K562 (cell line): ENCODE measurements around the gene CNNM2. TPM values are rescaled to one million over a fixed set of nuclear protein-coding genes. Genes with fewer than 3 reads are reported as not detected.
A peak's percentile ranks its signal among the peaks of the same experiment; 100 is the strongest.

ENCODE experiments used
- ESRRA ChIP-seq: fragments of 450-650 bp; IDR thresholded peaks from 2 replicates; pipeline ENCODE4 v1.6.1; 2014; ENCODE audit warnings: low read depth, mild to moderate bottlenecking, moderate library complexity, borderline replicate concordance
- FOXK1 ChIP-seq: sonication (generic); formaldehyde crosslinking; IDR thresholded peaks from 2 replicates; pipeline ENCODE4 v1.8.0; 2022; ENCODE audit warnings: missing genetic modification reagents, mild to moderate bottlenecking, borderline replicate concordance
- RAD21 ChIP-seq, 2 experiments: fragments of 250-450 bp in 1 of 2; fragments of 450-650 bp in 1 of 2; sonication (Bioruptor Pico) in 1 of 2; formaldehyde crosslinking in 1 of 2; IDR thresholded peaks in 1 of 2; conservative IDR thresholded peaks in 1 of 2; 2 replicates each; pipeline versions ENCODE4 v1.4.0 to v1.8.0; 2020 to 2022; ENCODE audit warnings: mild to moderate bottlenecking in 2 of 2, moderate library complexity in 1 of 2
- REST ChIP-seq, 2 experiments: fragments of 450-650 bp; formaldehyde crosslinking in 1 of 2; IDR thresholded peaks; 2 replicates each; pipeline versions ENCODE4 v1.4.0 to v1.6.1; 2014 to 2020; ENCODE audit warnings: mild to moderate bottlenecking in 2 of 2, borderline replicate concordance in 1 of 2, low read depth in 1 of 2
- THRA ChIP-seq: fragments of 450-650 bp; IDR thresholded peaks from 2 replicates; pipeline ENCODE4 v1.6.1; 2017; ENCODE audit warnings: mild to moderate bottlenecking, moderate library complexity
- polyA plus RNA-seq, 8 experiments: library from polyadenylated mRNA; depleted of rRNA in 4 of 8; stranded (reverse) in 5 of 8; unstranded in 3 of 8; fragments of >200 nt; fragmentation: Nextera tagmentation in 2 of 8; fragmentation: Illumina TruSeq in 1 of 8; extraction: Ambion mirVana in 2 of 8; extraction: Trizol in 1 of 8; gene quantifications; 2 replicates each; pipeline versions ENCODE4 v1.2.1 to v1.2.3, GENCODE V29; 2011 to 2014; ENCODE audit warnings: inconsistent platforms in 1 of 8, missing spikeins in 1 of 8
- total RNA-seq, 7 experiments: library from RNA; depleted of rRNA in 6 of 7; stranded (reverse); fragments of >200 nt in 6 of 7; fragmentation: Illumina TruSeq in 2 of 7; extraction: Trizol in 2 of 7; gene quantifications; 2 replicates each; pipeline versions ENCODE4 v1.2.1 to v1.2.3, GENCODE V29; 2011 to 2021; ENCODE audit warnings: low replicate concordance in 1 of 7
- TF ChIP-seq, protein P1 (sequence below): fragments of 450-650 bp; formaldehyde crosslinking; IDR thresholded peaks from 2 replicates; pipeline ENCODE4 v1.4.0; 2020; ENCODE audit warnings: mild to moderate bottlenecking, moderate library complexity
- TF ChIP-seq, protein P2 (sequence below), 3 experiments: IDR thresholded peaks in 2 of 3; conservative IDR thresholded peaks in 1 of 3; 2 replicates each; pipeline ENCODE4 v1.5.1; 2011 to 2012; ENCODE audit warnings: low read length in 3 of 3, mild to moderate bottlenecking in 3 of 3, control low read depth in 2 of 3, improper control_type of control experiment in 1 of 3, inconsistent platforms in 1 of 3, low read depth in 1 of 3, mixed read lengths in 1 of 3, moderate library complexity in 1 of 3; ENCODE audit not compliant: insufficient read depth in 2 of 3

Gene CNNM2
- total and polyA plus RNA-seq, 9 of the 15 experiments (the other 6 are each of a cell fraction or from before 2014, with no cell fraction given) = 0.21 to 5.0 (median 1.3) TPM

DNA sequence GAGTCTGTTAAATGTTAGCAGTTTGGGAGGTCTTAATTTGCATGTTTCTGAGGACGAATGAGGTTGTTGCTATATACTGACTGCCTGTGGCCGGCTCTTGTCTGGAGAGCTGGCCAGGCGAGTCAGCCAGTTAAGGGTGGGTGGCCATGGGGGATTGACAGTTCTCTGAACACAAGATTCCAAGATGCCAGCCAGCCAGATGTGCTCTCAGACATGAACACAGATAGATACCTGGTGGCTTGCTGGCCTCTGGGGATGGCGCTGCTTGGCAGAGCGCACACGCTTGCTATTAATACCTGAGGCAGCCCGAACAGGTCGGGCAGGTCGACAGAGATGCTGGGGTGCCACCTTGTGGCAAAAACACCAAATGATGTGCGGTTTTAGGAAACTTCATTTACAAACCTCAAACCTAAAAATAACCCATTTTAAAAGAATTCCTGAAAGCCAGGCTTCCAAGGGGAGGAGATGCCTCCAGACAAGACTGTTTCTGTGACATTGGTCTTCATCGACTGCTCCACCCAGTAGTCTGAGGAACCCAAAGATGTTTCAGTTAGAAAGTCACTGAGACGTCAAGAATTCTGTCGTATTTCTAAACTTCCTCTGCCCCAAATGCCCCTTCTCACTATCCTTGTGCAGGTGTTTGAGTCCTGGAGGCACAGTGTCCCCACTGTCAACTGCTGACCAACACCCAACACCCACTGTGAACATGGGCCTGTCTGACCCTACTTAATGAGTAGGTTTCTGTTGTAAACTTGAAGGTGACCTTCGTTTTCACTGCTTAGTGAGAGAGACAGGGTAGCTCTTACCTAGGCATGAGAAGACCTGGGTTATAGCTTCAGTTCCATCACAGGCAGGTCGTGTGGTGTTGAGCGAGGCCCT, 151.6 kb downstream of the CNNM2 start (continued):
- peak; percentile 48; the same call in 1 of the 2 replicates for TF ChIP-seq ESRRA
- TF ChIP-seq, protein P1, sequence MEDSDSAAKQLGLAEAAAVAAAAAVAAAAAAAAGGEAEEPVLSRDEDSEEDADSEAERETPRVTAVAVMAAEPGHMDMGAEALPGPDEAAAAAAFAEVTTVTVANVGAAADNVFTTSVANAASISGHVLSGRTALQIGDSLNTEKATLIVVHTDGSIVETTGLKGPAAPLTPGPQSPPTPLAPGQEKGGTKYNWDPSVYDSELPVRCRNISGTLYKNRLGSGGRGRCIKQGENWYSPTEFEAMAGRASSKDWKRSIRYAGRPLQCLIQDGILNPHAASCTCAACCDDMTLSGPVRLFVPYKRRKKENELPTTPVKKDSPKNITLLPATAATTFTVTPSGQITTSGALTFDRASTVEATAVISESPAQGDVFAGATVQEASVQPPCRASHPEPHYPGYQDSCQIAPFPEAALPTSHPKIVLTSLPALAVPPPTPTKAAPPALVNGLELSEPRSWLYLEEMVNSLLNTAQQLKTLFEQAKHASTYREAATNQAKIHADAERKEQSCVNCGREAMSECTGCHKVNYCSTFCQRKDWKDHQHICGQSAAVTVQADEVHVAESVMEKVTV = peak; percentile 71; the same call in 1 of the 2 replicates
- TF ChIP-seq RAD21 (CRISPR knock-in tag; conservative IDR thresholded peaks at IDR 0.05 in 1 of 2, IDR thresholded peaks at IDR 0.05 in 1 of 2) = peak; percentile 81 to 91
- no peak for TF ChIP-seq THRA
- TF ChIP-seq FOXK1 (CRISPR knock-in tag) = no peak
- TF ChIP-seq, protein P2, sequence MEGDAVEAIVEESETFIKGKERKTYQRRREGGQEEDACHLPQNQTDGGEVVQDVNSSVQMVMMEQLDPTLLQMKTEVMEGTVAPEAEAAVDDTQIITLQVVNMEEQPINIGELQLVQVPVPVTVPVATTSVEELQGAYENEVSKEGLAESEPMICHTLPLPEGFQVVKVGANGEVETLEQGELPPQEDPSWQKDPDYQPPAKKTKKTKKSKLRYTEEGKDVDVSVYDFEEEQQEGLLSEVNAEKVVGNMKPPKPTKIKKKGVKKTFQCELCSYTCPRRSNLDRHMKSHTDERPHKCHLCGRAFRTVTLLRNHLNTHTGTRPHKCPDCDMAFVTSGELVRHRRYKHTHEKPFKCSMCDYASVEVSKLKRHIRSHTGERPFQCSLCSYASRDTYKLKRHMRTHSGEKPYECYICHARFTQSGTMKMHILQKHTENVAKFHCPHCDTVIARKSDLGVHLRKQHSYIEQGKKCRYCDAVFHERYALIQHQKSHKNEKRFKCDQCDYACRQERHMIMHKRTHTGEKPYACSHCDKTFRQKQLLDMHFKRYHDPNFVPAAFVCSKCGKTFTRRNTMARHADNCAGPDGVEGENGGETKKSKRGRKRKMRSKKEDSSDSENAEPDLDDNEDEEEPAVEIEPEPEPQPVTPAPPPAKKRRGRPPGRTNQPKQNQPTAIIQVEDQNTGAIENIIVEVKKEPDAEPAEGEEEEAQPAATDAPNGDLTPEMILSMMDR (IDR thresholded peaks at IDR 0.05 in 2 of 3, conservative IDR thresholded peaks at IDR 0.05 in 1 of 3; ENCODE audit: insufficient read depth in 2 of 3, low read depth in 1 of 3, low read length in 3 of 3) = peak; percentile 64 to 74 (median 72)
- peak; percentile 86 for TF ChIP-seq REST (IDR thresholded peaks at IDR 0.05; ENCODE audit: borderline replicate concordance)
- TF ChIP-seq REST (CRISPR knock-in tag; IDR thresholded peaks at IDR 0.05; ENCODE audit: low read depth) = no peak
